ENCODE results near the gene MICU2.

- TF ChIP-seq CTCF (conservative IDR thresholded peaks at IDR 0.05; ENCODE audit: low read depth, low read length) (no peak), EZH2 (IDR thresholded peaks at IDR 0.05; ENCODE audit: borderline replicate concordance, low read depth, low read length, poor library complexity, severe bottlenecking) (no peak)
Observed at GRCh38 chr13:21590231-21590630, 13.7 kb downstream of the MICU2 start.

Measured in A673 (cell line).